HG03039 (cell line): ENCODE data around the gene APCDD1.
"Not testable (repeated sequence)": the region's sequence is repeated elsewhere in the genome, so short reads cannot be mapped to it uniquely, and the experiment has no call there.

Experiments
- ATAC-seq: cut with Tn5 transposase; IDR thresholded peaks from one replicate; pipeline ENCODE4 v1.9.1; 2021; ENCODE audit warnings: mild to moderate bottlenecking, moderate library complexity; ENCODE audit not compliant: unreplicated experiment

Gene APCDD1

GRCh38 chr18:10487154-10487553 is 32.7 kb downstream of the APCDD1 start:
- no peak for ATAC-seq

- ATAC-seq: no peak
These were observed 33.6 kb downstream of the APCDD1 start for GRCh38 chr18:10488017-10488416.

- ATAC-seq: peak; percentile 97
These were observed 36.1 kb downstream of the APCDD1 start for GRCh38 chr18:10490401-10491165.

- no peak for ATAC-seq
These were observed 41.5 kb downstream of the APCDD1 start for GRCh38 chr18:10495936-10496335.

- no peak for ATAC-seq
These were observed 42.8 kb downstream of the APCDD1 start for GRCh38 chr18:10497206-10497749.

- ATAC-seq: no peak
These were observed 44.8 kb downstream of the APCDD1 start for GRCh38 chr18:10499230-10499629.

GRCh38 chr18:10500038-10500437 is 45.6 kb downstream of the APCDD1 start:
- no peak for ATAC-seq

GRCh38 chr18:10504723-10505122 is 50.3 kb downstream of the APCDD1 start:
- ATAC-seq: no peak

- ATAC-seq: not testable (repeated sequence)
These were observed 51.5 kb downstream of the APCDD1 start for GRCh38 chr18:10505892-10506291.

- ATAC-seq: no peak
These were observed 54.2 kb downstream of the APCDD1 start for GRCh38 chr18:10508591-10508990.

- ATAC-seq: no peak
These were observed 56.8 kb downstream of the APCDD1 start for GRCh38 chr18:10511236-10511635.

GRCh38 chr18:10514082-10514481 is 59.6 kb downstream of the APCDD1 start:
- no peak for ATAC-seq

- no peak for ATAC-seq
These were observed 60.2 kb downstream of the APCDD1 start for GRCh38 chr18:10514601-10515000.

GRCh38 chr18:10515456-10515855 is 61.0 kb downstream of the APCDD1 start:
- ATAC-seq: no peak

GRCh38 chr18:10516078-10516477 is 61.6 kb downstream of the APCDD1 start:
- ATAC-seq: no peak

- no peak for ATAC-seq
These were observed 64.3 kb downstream of the APCDD1 start for GRCh38 chr18:10518595-10519255.

GRCh38 chr18:10519366-10519765 is 64.9 kb downstream of the APCDD1 start:
- no peak for ATAC-seq

- ATAC-seq: no peak
These were observed 65.8 kb downstream of the APCDD1 start for GRCh38 chr18:10519999-10520935.

GRCh38 chr18:10521566-10521965 is 67.1 kb downstream of the APCDD1 start:
- no peak for ATAC-seq

- ATAC-seq: no peak
These were observed 68.1 kb downstream of the APCDD1 start for GRCh38 chr18:10522574-10522973.

- no peak for ATAC-seq
These were observed 69.1 kb downstream of the APCDD1 start for GRCh38 chr18:10523544-10523943.
